Skeletal muscle satellite cell (primary cell): ENCODE data around the gene TEAD3.

Experiments used
- H3K27me3 ChIP-seq: 2 replicates; pipeline ENCODE4 v1.7.0; 2013; ENCODE audit warnings: low read length; ENCODE audit not compliant: control insufficient read depth, insufficient read depth
- H3K36me3 ChIP-seq: 2 replicates; pipeline ENCODE4 v1.7.0; 2013; ENCODE audit warnings: mild to moderate bottlenecking, control low read depth, low read length; ENCODE audit not compliant: insufficient read depth
- H3K4me1 ChIP-seq: 2 replicates; pipeline ENCODE4 v1.7.0; 2013; ENCODE audit warnings: low read length; ENCODE audit not compliant: control insufficient read depth, insufficient read depth
- H3K4me2 ChIP-seq: 2 replicates; pipeline ENCODE4 v1.7.0; 2013; ENCODE audit warnings: mild to moderate bottlenecking, low read length
- H3K4me3 ChIP-seq: 2 replicates; pipeline ENCODE4 v1.7.0; 2013; ENCODE audit warnings: low read length
- H3K9ac ChIP-seq: 2 replicates; pipeline ENCODE4 v1.7.0; 2013; ENCODE audit warnings: mild to moderate bottlenecking, low read depth, low read length, moderate library complexity
- H3K9me3 ChIP-seq: replicated peaks from 2 replicates; pipeline ENCODE4 v1.7.0; 2013; ENCODE audit warnings: mild to moderate bottlenecking, control low read depth, low read length

The TEAD3 gene

GRCh38 chr6:35497571-35498421 is 917 bp upstream of the TEAD3 start:
- Histone ChIP-seq H3K36me3 (peaks cover 5% of the 10 kb centered on the region), H3K9me3 (no peaks in the 10 kb centered on the region), H3K4me1 (peaks cover 58% of the 10 kb centered on the region), H3K9ac (peak overlapping the region; percentile 99), H3K4me3 (peak overlapping the region; percentile 79), H3K4me2 (peak overlapping the region; percentile 94), H3K27me3 (no peaks in the 10 kb centered on the region)

GRCh38 chr6:35496036-35496840 is 641 bp downstream of the TEAD3 start:
- Histone ChIP-seq H3K9ac (peak overlapping the region; percentile 84), H3K27me3 (no peaks in the 10 kb centered on the region)

GRCh38 chr6:35495258-35496035 is 1.4 kb downstream of the TEAD3 start:
- H3K4me2 ChIP-seq = peak overlapping the region; percentile 97
- peak overlapping the region; percentile 79 for H3K4me3 ChIP-seq
- no peaks in the 10 kb centered on the region for H3K27me3 ChIP-seq
- no peaks in the 10 kb centered on the region for H3K9me3 ChIP-seq
- peaks cover 73% of the 10 kb centered on the region for H3K4me1 ChIP-seq
- H3K36me3 ChIP-seq = peaks cover 5% of the 10 kb centered on the region
- peak overlapping the region; percentile 84 for H3K9ac ChIP-seq

More at GRCh38 chr6:35496036-35496840, 641 bp downstream of the TEAD3 start:
- peak overlapping the region; percentile 97 for H3K4me2 ChIP-seq
- peak overlapping the region; percentile 79 for H3K4me3 ChIP-seq
- no peaks in the 10 kb centered on the region for H3K9me3 ChIP-seq
- peaks cover 73% of the 10 kb centered on the region for H3K4me1 ChIP-seq
- peaks cover 5% of the 10 kb centered on the region for H3K36me3 ChIP-seq

- peaks cover 80% of the 10 kb centered on the region for H3K4me1 ChIP-seq
- peak overlapping the region; percentile 47 for H3K9ac ChIP-seq
- peaks cover 5% of the 10 kb centered on the region for H3K36me3 ChIP-seq
- no peaks in the 10 kb centered on the region for H3K27me3 ChIP-seq
- H3K4me2 ChIP-seq = peak overlapping the region; percentile 97
- no peaks in the 10 kb centered on the region for H3K9me3 ChIP-seq
- peak overlapping the region; percentile 79 for H3K4me3 ChIP-seq
These were observed 2.7 kb downstream of the TEAD3 start for GRCh38 chr6:35494161-35494563.

GRCh38 chr6:35493307-35493983 is 3.4 kb downstream of the TEAD3 start:
- peak overlapping the region; percentile 47 for H3K9ac ChIP-seq
- H3K4me1 ChIP-seq = peaks cover 79% of the 10 kb centered on the region
- H3K4me3 ChIP-seq = peak overlapping the region; percentile 79
- no peaks in the 10 kb centered on the region for H3K9me3 ChIP-seq
- peaks cover 5% of the 10 kb centered on the region for H3K36me3 ChIP-seq
- H3K27me3 ChIP-seq = no peaks in the 10 kb centered on the region
- peak overlapping the region; percentile 97 for H3K4me2 ChIP-seq

GRCh38 chr6:35492974-35493284 is 4.0 kb downstream of the TEAD3 start:
- no peaks in the 10 kb centered on the region for H3K27me3 ChIP-seq
- H3K9me3 ChIP-seq = no peaks in the 10 kb centered on the region
- no peak overlapping the region for H3K4me2 ChIP-seq
- H3K36me3 ChIP-seq = peaks cover 5% of the 10 kb centered on the region
- H3K4me3 ChIP-seq = no peak overlapping the region
- peaks cover 79% of the 10 kb centered on the region for H3K4me1 ChIP-seq
- no peak overlapping the region for H3K9ac ChIP-seq

- peaks cover 5% of the 10 kb centered on the region for H3K36me3 ChIP-seq
- H3K4me3 ChIP-seq = no peak overlapping the region
- H3K9ac ChIP-seq = no peak overlapping the region
- H3K27me3 ChIP-seq = no peaks in the 10 kb centered on the region
- H3K9me3 ChIP-seq = no peaks in the 10 kb centered on the region
- H3K4me1 ChIP-seq = peaks cover 80% of the 10 kb centered on the region
- H3K4me2 ChIP-seq = no peak overlapping the region
These were observed 4.5 kb downstream of the TEAD3 start for GRCh38 chr6:35492258-35492973.

GRCh38 chr6:35491558-35492257 is 5.2 kb downstream of the TEAD3 start:
- H3K36me3 ChIP-seq = peaks cover 5% of the 10 kb centered on the region
- H3K9ac ChIP-seq = no peak overlapping the region
- H3K27me3 ChIP-seq = no peaks in the 10 kb centered on the region
- peaks cover 87% of the 10 kb centered on the region for H3K4me1 ChIP-seq
- no peak overlapping the region for H3K4me2 ChIP-seq
- no peaks in the 10 kb centered on the region for H3K9me3 ChIP-seq
- H3K4me3 ChIP-seq = no peak overlapping the region

- peaks cover 94% of the 10 kb centered on the region for H3K4me1 ChIP-seq
- H3K9ac ChIP-seq = peak overlapping the region; percentile 43
- H3K4me2 ChIP-seq = peak overlapping the region; percentile 67
- no peaks in the 10 kb centered on the region for H3K9me3 ChIP-seq
- H3K36me3 ChIP-seq = peaks cover 5% of the 10 kb centered on the region
- H3K4me3 ChIP-seq = peak overlapping the region; percentile 40
- no peaks in the 10 kb centered on the region for H3K27me3 ChIP-seq
These were observed 5.9 kb downstream of the TEAD3 start for GRCh38 chr6:35490821-35491557.
